ENCODE measurements around the gene MADCAM1. TPM values are rescaled to one million over a fixed set of nuclear protein-coding genes. Genes with fewer than 3 reads are reported as not detected.
A peak's percentile ranks its signal among the peaks of the same experiment; 100 is the strongest.

Gene MADCAM1
- total RNA-seq, 3 donors from 2014 or later (not counting 1 experiment from before 2014, with no cell fraction given) = 0.43 to 0.54 TPM; not detected in 1

GRCh38 chr19:495402-496111 lies 729 bp upstream of the MADCAM1 start:
- Histone ChIP-seq H3K9me3 (ENCODE audit: control insufficient read depth, insufficient read depth, low read length) (no peaks in the 10 kb centered on the region), H3K4me3 (ENCODE audit: low read length) (no peak overlapping the region), H3K4me1 (ENCODE audit: control insufficient read depth, insufficient read depth, low read length) (peaks cover 9% of the 10 kb centered on the region), H3K27ac (ENCODE audit: low read length) (no peak overlapping the region), H3K27me3 (ENCODE audit: control insufficient read depth, insufficient read depth, low read length) (peaks cover 23% of the 10 kb centered on the region), H3K36me3 (ENCODE audit: control insufficient read depth, insufficient read depth, low read length) (no peaks in the 10 kb centered on the region)
- DNase-seq (peak; percentile 55 to 63), ATAC-seq (peak; percentile 62 to 69 (median 66))
- H3K27me3 Mint-ChIP-seq (ENCODE audit: low read depth in 2 of 2) = peaks cover 9 to 14% of the 10 kb centered on the region in 2 donors
- no peak overlapping the region for H3K27ac Mint-ChIP-seq
- 33% methylated on average over 32 of the region's 32 CpGs for WGBS (ENCODE audit: insufficient coverage)
- TF ChIP-seq, protein P1, sequence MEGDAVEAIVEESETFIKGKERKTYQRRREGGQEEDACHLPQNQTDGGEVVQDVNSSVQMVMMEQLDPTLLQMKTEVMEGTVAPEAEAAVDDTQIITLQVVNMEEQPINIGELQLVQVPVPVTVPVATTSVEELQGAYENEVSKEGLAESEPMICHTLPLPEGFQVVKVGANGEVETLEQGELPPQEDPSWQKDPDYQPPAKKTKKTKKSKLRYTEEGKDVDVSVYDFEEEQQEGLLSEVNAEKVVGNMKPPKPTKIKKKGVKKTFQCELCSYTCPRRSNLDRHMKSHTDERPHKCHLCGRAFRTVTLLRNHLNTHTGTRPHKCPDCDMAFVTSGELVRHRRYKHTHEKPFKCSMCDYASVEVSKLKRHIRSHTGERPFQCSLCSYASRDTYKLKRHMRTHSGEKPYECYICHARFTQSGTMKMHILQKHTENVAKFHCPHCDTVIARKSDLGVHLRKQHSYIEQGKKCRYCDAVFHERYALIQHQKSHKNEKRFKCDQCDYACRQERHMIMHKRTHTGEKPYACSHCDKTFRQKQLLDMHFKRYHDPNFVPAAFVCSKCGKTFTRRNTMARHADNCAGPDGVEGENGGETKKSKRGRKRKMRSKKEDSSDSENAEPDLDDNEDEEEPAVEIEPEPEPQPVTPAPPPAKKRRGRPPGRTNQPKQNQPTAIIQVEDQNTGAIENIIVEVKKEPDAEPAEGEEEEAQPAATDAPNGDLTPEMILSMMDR (IDR thresholded peaks at IDR 0.05) = peak; percentile 68
- intact Hi-C loops (cut with micrococcal nuclease) = no loop called here
- H3K36me3 Mint-ChIP-seq = no peaks in the 10 kb centered on the region
- H3K4me1 Mint-ChIP-seq = peaks cover 0 to 10% of the 10 kb centered on the region in 2 donors
- H3K9me3 Mint-ChIP-seq = no peaks in the 10 kb centered on the region
- no peak overlapping the region for H3K4me3 Mint-ChIP-seq

DNA sequence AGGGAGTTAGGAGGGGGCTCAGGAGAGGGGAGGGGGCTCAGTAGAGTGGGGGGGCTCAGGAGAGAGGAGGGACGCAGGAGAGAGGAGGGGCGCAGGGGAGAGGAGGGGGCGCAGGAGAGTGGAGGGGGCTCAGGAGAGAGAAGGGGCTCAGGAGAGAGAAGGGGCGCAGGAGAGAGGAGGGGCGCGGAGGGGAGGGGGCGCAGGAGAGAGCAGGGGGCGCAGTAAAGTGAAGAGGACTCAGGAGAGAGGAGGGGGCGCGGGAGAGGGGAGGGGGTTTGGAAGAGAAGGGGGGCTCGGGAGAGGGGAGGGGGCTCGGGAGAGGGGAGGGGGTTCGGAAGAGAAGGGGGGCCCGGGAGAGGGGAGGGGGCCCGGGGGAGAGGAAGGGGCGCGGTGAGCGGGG lies 700 bp downstream of the MADCAM1 start:
- Histone ChIP-seq H3K36me3 (ENCODE audit: control insufficient read depth, insufficient read depth, low read length) (no peaks in the 10 kb centered on the region), H3K27ac (ENCODE audit: low read length) (no peak overlapping the region), H3K27me3 (ENCODE audit: control insufficient read depth, insufficient read depth, low read length) (peaks cover 23% of the 10 kb centered on the region), H3K4me1 (ENCODE audit: control insufficient read depth, insufficient read depth, low read length) (peaks cover 9% of the 10 kb centered on the region), H3K9me3 (ENCODE audit: control insufficient read depth, insufficient read depth, low read length) (no peaks in the 10 kb centered on the region), H3K4me3 (ENCODE audit: low read length) (no peak overlapping the region)
- H3K4me3 Mint-ChIP-seq = no peak overlapping the region
- no peaks in the 10 kb centered on the region for H3K36me3 Mint-ChIP-seq
- 11% methylated on average over 12 of the region's 18 CpGs for WGBS (ENCODE audit: insufficient coverage)
- TF ChIP-seq, protein P1 (IDR thresholded peaks at IDR 0.05) = no peak
- H3K27ac Mint-ChIP-seq = no peak overlapping the region
- peaks cover 9 to 14% of the 10 kb centered on the region in 2 donors for H3K27me3 Mint-ChIP-seq (ENCODE audit: low read depth in 2 of 2)
- no peaks in the 10 kb centered on the region for H3K9me3 Mint-ChIP-seq
- no peak for ATAC-seq
- DNase-seq = no peak
- intact Hi-C loops (cut with micrococcal nuclease) = no loop called here
- H3K4me1 Mint-ChIP-seq = peaks cover 0 to 10% of the 10 kb centered on the region in 2 donors

DNA sequence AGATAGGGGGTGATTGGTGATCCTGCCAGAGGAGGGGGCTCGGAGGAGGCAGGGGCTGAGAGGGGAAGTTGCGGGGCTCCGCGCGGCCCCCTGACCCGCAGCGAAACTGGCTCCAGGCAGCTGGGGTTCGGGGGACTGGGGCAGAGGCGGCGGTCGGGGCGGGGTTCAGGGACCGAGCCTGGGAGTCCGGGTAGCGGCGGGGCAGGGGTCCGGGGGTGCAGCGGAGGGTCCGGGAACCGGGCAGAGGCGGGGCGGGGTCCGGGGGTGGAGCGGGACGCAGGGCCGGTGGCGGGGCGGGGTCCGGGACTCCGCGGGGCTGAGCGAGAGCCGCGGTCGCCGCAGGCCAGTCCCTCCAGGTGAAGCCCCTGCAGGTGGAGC lies 1.2 kb downstream of the MADCAM1 start:
- ATAC-seq (peak in 1 of 3 donors; percentile 20), DNase-seq (no peak)
- Histone ChIP-seq H3K27me3 (ENCODE audit: control insufficient read depth, insufficient read depth, low read length) (peaks cover 23% of the 10 kb centered on the region), H3K4me1 (ENCODE audit: control insufficient read depth, insufficient read depth, low read length) (peaks cover 9% of the 10 kb centered on the region), H3K27ac (ENCODE audit: low read length) (no peak overlapping the region), H3K36me3 (ENCODE audit: control insufficient read depth, insufficient read depth, low read length) (no peaks in the 10 kb centered on the region), H3K9me3 (ENCODE audit: control insufficient read depth, insufficient read depth, low read length) (no peaks in the 10 kb centered on the region), H3K4me3 (ENCODE audit: low read length) (no peak overlapping the region)
- Mint-ChIP-seq H3K4me3 (no peak overlapping the region), H3K36me3 (no peaks in the 10 kb centered on the region), H3K4me1 (peaks cover 0 to 10% of the 10 kb centered on the region in 2 donors), H3K27ac (no peak overlapping the region), H3K27me3 (ENCODE audit: low read depth in 2 of 2) (peaks cover 9 to 14% of the 10 kb centered on the region in 2 donors), H3K9me3 (no peaks in the 10 kb centered on the region)
- TF ChIP-seq, protein P1 (IDR thresholded peaks at IDR 0.05) = no peak
- intact Hi-C loops (cut with micrococcal nuclease) = no loop called here
- 1% methylated on average over 36 of the region's 36 CpGs for whole genome bisulfite sequencing (ENCODE audit: insufficient coverage)

Data from natural killer cell (primary cell).